Stomach smooth muscle (tissue), 2 donors: ENCODE results near the gene DUSP23.

ENCODE experiments used
- H3K27ac ChIP-seq: one replicate; pipeline ENCODE4 v1.7.0; 2013; ENCODE audit warnings: mild to moderate bottlenecking, low read length, inconsistent platforms
- H3K27me3 ChIP-seq, 2 donors: one replicate each; pipeline ENCODE4 v1.7.0; 2013; ENCODE audit warnings: low read length in 2 of 2; ENCODE audit not compliant: insufficient read depth in 2 of 2, control insufficient read depth in 1 of 2
- H3K36me3 ChIP-seq, 2 donors: one replicate each; pipeline ENCODE4 v1.7.0; 2013; ENCODE audit warnings: low read length in 2 of 2; ENCODE audit not compliant: control insufficient read depth in 2 of 2, insufficient read depth in 2 of 2
- H3K4me1 ChIP-seq: one replicate; pipeline ENCODE4 v1.7.0; 2013; ENCODE audit warnings: low read length; ENCODE audit not compliant: control insufficient read depth, insufficient read depth
- H3K4me3 ChIP-seq, 2 donors: one replicate each; pipeline ENCODE4 v1.7.0; 2013; ENCODE audit warnings: low read length in 2 of 2
- H3K9ac ChIP-seq, 2 donors: one replicate each; pipeline ENCODE4 v1.7.0; 2013; ENCODE audit warnings: low read length in 2 of 2, mild to moderate bottlenecking in 1 of 2
- H3K9me3 ChIP-seq, 2 donors: one replicate each; pipeline ENCODE4 v1.7.0; 2013; ENCODE audit warnings: low read length in 2 of 2; ENCODE audit not compliant: control insufficient read depth in 2 of 2
- donor health status: healthy.
- donor health status: Pancreatic carcinoma.

The DUSP23 gene

DNA sequence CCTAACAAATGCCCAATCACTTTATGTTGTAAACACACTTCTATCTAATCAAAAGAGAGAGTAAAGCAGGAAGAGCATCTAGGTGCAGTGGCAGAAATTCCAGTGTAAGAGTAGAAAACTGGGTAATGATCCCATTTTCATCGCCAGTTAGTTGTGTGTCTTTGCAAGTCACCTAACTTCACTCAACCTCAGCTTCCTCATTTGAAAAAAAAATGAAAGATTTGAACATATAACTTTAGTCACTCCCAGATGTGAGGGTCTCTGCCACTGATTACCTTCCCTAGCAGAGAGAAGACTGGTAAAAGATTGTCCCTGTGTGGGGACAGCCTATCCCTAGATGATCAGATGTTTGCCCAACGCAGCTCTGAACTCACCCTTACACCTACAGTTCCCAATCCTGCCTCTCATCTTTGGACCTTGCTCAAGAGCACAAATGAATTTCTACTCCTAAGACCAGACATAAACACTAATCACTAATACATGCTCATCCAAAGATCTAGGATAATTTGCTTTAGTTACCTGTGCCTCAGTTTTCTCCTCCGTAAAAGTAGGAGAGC is 25.2 kb upstream of the DUSP23 start:
- Histone ChIP-seq H3K4me1 (no peaks in the 10 kb centered on the region), H3K4me3 (no peak overlapping the region), H3K27me3 (no peaks in the 10 kb centered on the region)

DNA sequence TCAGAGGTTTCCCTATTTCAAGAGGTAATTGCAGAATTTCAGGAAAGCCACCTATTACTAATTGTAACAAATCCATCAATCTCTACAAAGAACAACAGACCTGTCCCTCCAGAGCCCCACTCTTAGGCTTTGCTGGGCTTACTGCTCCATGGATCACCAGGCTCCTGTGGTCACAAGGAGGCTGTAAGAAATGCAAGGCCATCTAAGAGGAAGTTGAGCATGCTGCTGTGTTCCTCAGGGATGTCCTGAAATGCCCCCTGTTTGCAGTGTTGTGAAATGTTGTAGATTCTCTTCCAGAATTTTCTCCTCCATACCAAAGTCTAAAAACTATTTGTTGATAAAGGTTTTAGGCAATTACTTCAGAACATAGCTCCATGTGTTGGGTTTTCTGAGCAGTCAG is 24.4 kb upstream of the DUSP23 start:
- no peaks in the 10 kb centered on the region for H3K9me3 ChIP-seq
- no peaks in the 10 kb centered on the region for H3K27me3 ChIP-seq
- H3K9ac ChIP-seq: no peak overlapping the region
- no peaks in the 10 kb centered on the region for H3K36me3 ChIP-seq
- H3K4me1 ChIP-seq: no peaks in the 10 kb centered on the region
- no peak overlapping the region for H3K4me3 ChIP-seq
- H3K27ac ChIP-seq: no peak overlapping the region

More for the DNA sequence above, 25.2 kb upstream of the DUSP23 start:
- no peak overlapping the region for H3K27ac ChIP-seq
- no peaks in the 10 kb centered on the region for H3K36me3 ChIP-seq
- no peak overlapping the region for H3K9ac ChIP-seq
- H3K9me3 ChIP-seq: no peaks in the 10 kb centered on the region

DNA sequence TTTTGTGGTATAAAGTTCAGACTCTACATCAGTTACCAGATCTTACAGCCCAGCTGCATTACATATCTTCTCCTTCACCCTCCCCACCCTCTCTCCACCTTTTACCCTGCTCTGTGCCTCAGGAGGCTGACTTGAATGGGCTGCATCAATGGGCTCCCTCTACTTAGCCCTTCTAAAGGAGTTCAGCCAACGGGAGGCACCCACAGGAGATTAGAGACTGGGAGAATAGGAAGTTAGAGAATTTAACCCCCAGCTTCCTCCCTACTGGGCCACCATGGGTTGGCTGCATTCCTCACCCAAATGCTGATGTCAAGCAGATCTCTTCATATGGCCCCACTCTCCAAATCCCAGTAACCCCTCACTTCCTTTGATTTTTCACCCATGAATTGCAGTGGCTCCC is 17.1 kb upstream of the DUSP23 start:
- Histone ChIP-seq H3K4me1 (no peaks in the 10 kb centered on the region), H3K36me3 (no peaks in the 10 kb centered on the region), H3K9ac (no peak overlapping the region), H3K27me3 (peaks cover 0 to 2% of the 10 kb centered on the region in 2 donors), H3K9me3 (no peaks in the 10 kb centered on the region), H3K4me3 (no peak overlapping the region), H3K27ac (no peak overlapping the region)

DNA sequence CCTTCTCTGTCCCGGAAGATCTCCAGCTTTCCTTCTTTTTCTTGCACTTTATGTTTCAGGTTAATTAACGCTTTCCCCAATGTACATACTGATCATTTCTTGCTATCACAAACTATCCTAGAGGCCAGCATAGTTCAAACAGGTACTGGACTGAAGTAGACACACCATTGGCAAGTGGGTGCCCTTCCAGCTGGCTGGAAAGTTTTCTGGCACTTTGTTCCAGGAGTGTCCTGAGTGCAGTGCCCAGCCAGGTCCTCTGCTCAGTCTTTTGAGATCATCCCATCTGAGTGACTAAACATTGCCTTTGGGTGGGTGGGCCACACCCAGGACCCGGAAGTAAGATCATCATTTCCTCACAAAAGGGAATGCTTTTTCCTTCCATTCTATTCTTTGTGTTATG is 15.0 kb upstream of the DUSP23 start:
- no peaks in the 10 kb centered on the region for H3K9me3 ChIP-seq
- peaks cover 0 to 2% of the 10 kb centered on the region in 2 donors for H3K27me3 ChIP-seq
- H3K36me3 ChIP-seq: no peaks in the 10 kb centered on the region
- no peak overlapping the region for H3K27ac ChIP-seq
- no peaks in the 10 kb centered on the region for H3K4me1 ChIP-seq
- no peak overlapping the region for H3K4me3 ChIP-seq
- no peak overlapping the region for H3K9ac ChIP-seq

DNA sequence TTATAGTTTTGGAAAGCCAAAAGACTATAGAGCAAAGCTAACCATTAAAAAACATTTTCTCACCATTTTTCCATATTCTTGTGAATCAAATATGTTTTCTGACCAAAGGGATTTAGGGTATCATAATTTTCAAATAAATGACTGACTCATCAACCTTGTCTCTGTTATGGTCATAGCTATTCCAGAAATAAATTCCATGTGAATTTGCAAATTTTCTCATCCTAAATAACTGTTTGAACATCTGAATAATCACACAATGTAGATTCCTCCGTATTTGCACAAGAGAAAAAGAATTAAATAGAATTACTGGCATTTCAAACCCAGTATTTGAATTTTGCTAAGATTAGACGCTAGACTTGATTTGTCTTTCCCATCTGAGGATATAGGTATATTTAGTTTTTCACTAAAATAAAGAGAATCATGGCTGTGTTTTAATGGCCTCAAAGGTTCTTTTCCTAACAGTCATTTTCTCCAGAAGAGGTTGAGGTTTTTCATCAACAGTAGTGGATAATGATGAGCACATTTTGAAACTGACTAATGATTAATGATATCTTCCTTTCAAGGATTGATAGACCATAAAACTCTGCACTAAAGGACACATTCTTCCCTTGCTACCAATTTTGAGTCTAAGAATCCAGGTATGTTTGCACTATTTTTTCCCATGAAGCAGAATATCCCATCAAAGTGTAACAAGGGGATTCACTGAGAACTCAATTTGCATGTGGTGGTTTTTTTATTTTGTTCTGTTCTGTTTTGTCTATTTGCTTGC is 9.5 kb upstream of the DUSP23 start:
- Histone ChIP-seq H3K36me3 (no peaks in the 10 kb centered on the region), H3K9ac (no peak overlapping the region), H3K4me1 (no peaks in the 10 kb centered on the region), H3K9me3 (no peaks in the 10 kb centered on the region), H3K27me3 (peaks cover 0 to 2% of the 10 kb centered on the region in 2 donors), H3K27ac (no peak overlapping the region), H3K4me3 (no peak overlapping the region)

DNA sequence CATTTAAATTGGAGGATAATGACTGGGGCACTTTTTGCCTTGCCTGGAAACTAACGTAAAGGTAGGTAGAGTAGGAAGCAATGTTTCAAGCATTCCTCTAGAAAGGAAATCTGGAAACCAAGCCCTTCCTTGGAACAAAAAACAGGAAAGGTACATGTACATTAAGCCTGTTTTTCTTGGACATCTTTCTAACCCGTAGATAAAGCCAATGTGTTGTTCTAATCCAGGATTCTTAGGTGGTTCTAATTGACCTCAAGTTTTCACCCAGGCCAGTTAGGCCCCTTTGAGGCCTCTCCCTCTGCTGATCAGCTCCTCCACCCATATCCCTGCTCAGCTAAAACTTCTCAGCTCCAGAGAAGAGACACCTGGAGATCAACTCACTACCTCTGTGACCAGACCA is 6.3 kb upstream of the DUSP23 start:
- Histone ChIP-seq H3K27ac (no peak overlapping the region), H3K9ac (no peak overlapping the region), H3K27me3 (no peaks in the 10 kb centered on the region), H3K4me1 (no peaks in the 10 kb centered on the region), H3K36me3 (no peaks in the 10 kb centered on the region), H3K9me3 (no peaks in the 10 kb centered on the region), H3K4me3 (no peak overlapping the region)

DNA sequence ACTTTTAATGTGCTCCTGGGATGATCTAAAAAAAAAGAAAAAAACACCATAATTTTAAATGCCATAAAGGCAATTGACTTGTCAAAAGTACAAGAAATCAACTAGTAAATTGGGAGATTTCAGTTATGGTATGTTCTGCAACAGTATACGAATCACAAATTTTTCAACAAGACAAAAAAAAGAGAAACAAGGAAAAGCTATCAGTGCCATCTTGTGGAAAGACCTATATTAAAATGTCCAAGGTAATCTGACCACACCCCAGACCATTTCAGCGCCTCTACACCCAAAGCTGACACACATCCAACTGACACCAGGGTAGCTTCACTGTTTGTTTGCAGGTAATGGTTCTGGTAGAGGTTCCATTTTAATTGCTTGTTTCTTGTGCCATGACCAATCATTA is 5.0 kb upstream of the DUSP23 start:
- no peak overlapping the region for H3K4me3 ChIP-seq
- no peak overlapping the region for H3K27ac ChIP-seq
- H3K36me3 ChIP-seq: no peaks in the 10 kb centered on the region
- no peaks in the 10 kb centered on the region for H3K27me3 ChIP-seq
- H3K4me1 ChIP-seq: no peaks in the 10 kb centered on the region
- H3K9ac ChIP-seq: no peak overlapping the region
- H3K9me3 ChIP-seq: no peaks in the 10 kb centered on the region

DNA sequence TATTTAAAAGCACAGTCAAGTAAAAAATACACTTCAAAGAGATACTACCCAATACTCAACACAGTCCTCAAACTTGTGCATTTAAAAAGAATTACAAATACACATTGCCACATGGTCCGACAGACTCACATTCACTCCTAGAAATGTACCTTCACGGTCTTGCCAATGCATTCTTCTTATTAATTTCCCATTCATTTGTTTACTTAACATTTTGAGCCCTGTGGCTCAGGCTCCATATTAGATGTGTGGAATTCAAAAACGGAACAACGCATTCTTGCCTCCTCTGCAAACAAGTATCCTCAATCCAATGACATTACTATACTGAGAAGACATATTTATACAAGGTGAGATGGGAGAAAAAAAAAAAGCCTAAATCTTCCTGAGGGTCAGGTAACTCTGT is 2.5 kb upstream of the DUSP23 start:
- H3K4me1 ChIP-seq: peaks cover 9% of the 10 kb centered on the region
- no peak overlapping the region for H3K27ac ChIP-seq
- no peaks in the 10 kb centered on the region for H3K27me3 ChIP-seq
- H3K4me3 ChIP-seq: no peak overlapping the region
- H3K9me3 ChIP-seq: no peaks in the 10 kb centered on the region
- no peaks in the 10 kb centered on the region for H3K36me3 ChIP-seq
- no peak overlapping the region for H3K9ac ChIP-seq

DNA sequence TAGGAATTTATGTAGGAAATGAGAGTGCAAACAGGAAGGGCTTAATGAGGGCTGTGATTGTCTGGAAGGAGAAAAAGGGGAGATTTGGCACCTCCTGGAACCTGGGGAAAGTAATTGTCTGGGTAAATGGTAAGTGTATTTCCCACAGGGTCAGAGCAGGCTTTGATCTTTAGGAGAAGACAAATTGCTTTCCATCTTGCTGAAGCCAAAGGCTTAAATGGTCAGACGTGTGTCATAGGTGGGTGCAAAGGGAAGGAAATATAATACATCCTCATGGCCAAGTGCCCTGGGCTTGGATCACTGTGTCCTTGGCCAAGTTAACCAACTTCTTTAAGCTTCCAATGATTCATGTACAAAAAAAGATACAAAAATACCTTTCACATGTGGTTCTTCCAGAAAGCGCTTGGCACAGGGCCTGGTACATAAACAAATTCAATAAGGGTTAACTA is 1.3 kb upstream of the DUSP23 start:
- H3K9ac ChIP-seq: peak overlapping the region in 1 of 2 donors; percentile 2
- no peak overlapping the region for H3K27ac ChIP-seq
- no peak overlapping the region for H3K4me3 ChIP-seq
- H3K4me1 ChIP-seq: peaks cover 9% of the 10 kb centered on the region
- no peaks in the 10 kb centered on the region for H3K9me3 ChIP-seq
- no peaks in the 10 kb centered on the region for H3K27me3 ChIP-seq
- no peaks in the 10 kb centered on the region for H3K36me3 ChIP-seq

DNA sequence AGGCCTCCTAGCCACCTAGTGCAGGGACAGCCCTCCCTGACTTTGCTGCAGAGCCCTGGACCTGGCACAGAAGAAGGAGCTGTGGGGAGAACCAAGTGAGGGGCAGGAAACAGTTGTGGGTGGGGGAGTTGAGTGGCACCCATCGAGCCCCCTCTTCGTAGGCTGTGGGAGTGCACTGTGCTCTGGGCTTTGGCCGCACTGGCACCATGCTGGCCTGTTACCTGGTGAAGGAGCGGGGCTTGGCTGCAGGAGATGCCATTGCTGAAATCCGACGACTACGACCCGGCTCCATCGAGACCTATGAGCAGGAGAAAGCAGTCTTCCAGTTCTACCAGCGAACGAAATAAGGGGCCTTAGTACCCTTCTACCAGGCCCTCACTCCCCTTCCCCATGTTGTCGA is 1.2 kb downstream of the DUSP23 start:
- no peaks in the 10 kb centered on the region for H3K9me3 ChIP-seq
- peak overlapping the region in 1 of 2 donors; percentile 88 for H3K4me3 ChIP-seq
- no peaks in the 10 kb centered on the region for H3K36me3 ChIP-seq
- no peaks in the 10 kb centered on the region for H3K27me3 ChIP-seq
- H3K9ac ChIP-seq: no peak overlapping the region
- H3K4me1 ChIP-seq: peaks cover 9% of the 10 kb centered on the region
- H3K27ac ChIP-seq: no peak overlapping the region

DNA sequence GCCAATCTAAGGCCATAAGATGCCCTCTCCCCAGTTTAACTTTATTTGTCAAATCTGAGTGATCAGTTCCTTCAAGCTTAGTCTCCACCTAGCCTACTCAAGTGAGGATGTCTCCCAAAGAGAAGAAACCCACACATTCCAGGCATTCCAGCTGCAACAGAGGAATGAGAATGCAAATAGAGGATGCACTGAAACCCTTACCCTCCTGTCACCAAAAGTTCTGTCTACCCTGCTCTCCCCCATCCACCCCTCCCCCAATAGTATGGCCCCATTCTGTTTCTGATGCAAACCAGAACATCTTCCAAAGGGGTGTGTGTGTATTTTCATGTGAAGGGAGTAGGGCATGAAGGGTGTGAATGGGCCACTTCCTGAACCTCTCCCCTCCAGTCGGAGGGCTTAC is 3.0 kb downstream of the DUSP23 start:
- no peaks in the 10 kb centered on the region for H3K27me3 ChIP-seq
- no peaks in the 10 kb centered on the region for H3K9me3 ChIP-seq
- H3K27ac ChIP-seq: no peak overlapping the region
- H3K36me3 ChIP-seq: no peaks in the 10 kb centered on the region
- H3K4me1 ChIP-seq: peaks cover 9% of the 10 kb centered on the region
- H3K9ac ChIP-seq: no peak overlapping the region
- H3K4me3 ChIP-seq: no peak overlapping the region
